WTC11 (cell line): Measurements from ENCODE around the gene RARA. TPM values are rescaled to one million over a fixed set of nuclear protein-coding genes. Genes with fewer than 3 reads are reported as not detected.

Experiments
- ATAC-seq: fragments of 200-7000 bp; cut with Tn5 transposase; 2 replicates; pipeline ENCODE4 v1.10.0; 2021; ENCODE audit warnings: mild to moderate bottlenecking, moderate library complexity
- CTCF ChIA-PET: fragments of 300-600 bp; sonication (Branson Sonifier 250); formaldehyde crosslinking; loops from one replicate; lab custom pipeline; 2021; ENCODE audit warnings: antibody characterized with exemption; lab: Charles Lee
- POLR2A ChIA-PET: fragments of 350-600 bp; sonication (Branson Sonifier 250); formaldehyde crosslinking; loops from one replicate; lab custom pipeline; 2021; ENCODE audit warnings: antibody characterized with exemption; lab: Charles Lee
- DNase-seq: peaks from one replicate; pipeline ENCODE4 v3.0.0; 2021; ENCODE audit warnings: low spot score
- H3K27ac Mint-ChIP-seq: 2 replicates; pipeline ENCODE4 v1.8.0; 2021; ENCODE audit warnings: mixed read lengths
- H3K27me3 Mint-ChIP-seq: 2 replicates; pipeline ENCODE4 v1.8.0; 2021; ENCODE audit warnings: low read depth, mild to moderate bottlenecking, moderate library complexity, mixed read lengths
- H3K36me3 Mint-ChIP-seq: 2 replicates; pipeline ENCODE4 v1.8.0; 2021; ENCODE audit warnings: mixed read lengths
- H3K4me1 Mint-ChIP-seq: 2 replicates; pipeline ENCODE4 v1.8.0; 2022; ENCODE audit warnings: mixed read lengths
- H3K4me3 Mint-ChIP-seq: 2 replicates; pipeline ENCODE4 v1.8.0; 2021; ENCODE audit warnings: mild to moderate bottlenecking, moderate library complexity, mixed read lengths
- H3K9me3 Mint-ChIP-seq: 2 replicates; pipeline ENCODE4 v1.8.0; 2021; ENCODE audit warnings: mixed read lengths
- CBFB ChIP-seq: sonication (generic); formaldehyde crosslinking; IDR thresholded peaks from 2 replicates; pipeline ENCODE4 v1.8.1; 2022; ENCODE audit warnings: mild to moderate bottlenecking, low read depth, missing genetic modification reagents
- ELF4 ChIP-seq: sonication (generic); formaldehyde crosslinking; IDR thresholded peaks from 2 replicates; pipeline ENCODE4 v1.8.1; 2022; ENCODE audit warnings: low read depth, mild to moderate bottlenecking, moderate library complexity, missing genetic modification reagents
- EMX1 ChIP-seq: fragments of 250-450 bp; sonication (Bioruptor Pico); IDR thresholded peaks from 2 replicates; pipeline ENCODE4 v1.8.0; 2021; ENCODE audit warnings: mild to moderate bottlenecking
- FOXK1 ChIP-seq: sonication (generic); formaldehyde crosslinking; IDR thresholded peaks from 2 replicates; pipeline ENCODE4 v1.8.0; 2022; ENCODE audit warnings: mild to moderate bottlenecking, moderate library complexity, missing genetic modification reagents
- GTF2I ChIP-seq: fragments of 250-450 bp; sonication (Bioruptor Pico); conservative IDR thresholded peaks from 2 replicates; pipeline ENCODE4 v1.4.0; 2021; ENCODE audit warnings: mild to moderate bottlenecking
- IRF2 ChIP-seq: sonication (generic); formaldehyde crosslinking; IDR thresholded peaks from 2 replicates; pipeline ENCODE4 v1.8.0; 2022; ENCODE audit warnings: low read depth, missing genetic modification reagents, borderline replicate concordance
- JAZF1 ChIP-seq: fragments of 250-450 bp; sonication (Bioruptor Pico); IDR thresholded peaks from 2 replicates; pipeline ENCODE4 v1.9.0; 2021; ENCODE audit warnings: moderate library complexity, mild to moderate bottlenecking, inconsistent platforms
- MYBL2 ChIP-seq: sonication (generic); formaldehyde crosslinking; IDR thresholded peaks from 2 replicates; pipeline ENCODE4 v1.8.1; 2023; ENCODE audit warnings: mild to moderate bottlenecking, moderate library complexity, missing genetic modification reagents
- NFYB ChIP-seq: sonication (generic); formaldehyde crosslinking; conservative IDR thresholded peaks from 2 replicates; pipeline ENCODE4 v1.8.0; 2022; ENCODE audit warnings: low read depth, missing genetic modification reagents
- RORB ChIP-seq: fragments of 250-450 bp; sonication (Bioruptor Pico); IDR thresholded peaks from 2 replicates; pipeline ENCODE4 v1.9.0; 2021; ENCODE audit warnings: mild to moderate bottlenecking
- SMAD3 ChIP-seq: sonication (generic); formaldehyde crosslinking; IDR thresholded peaks from 2 replicates; pipeline ENCODE4 v1.8.0; 2022; ENCODE audit warnings: missing genetic modification reagents, mild to moderate bottlenecking, borderline replicate concordance
- SP1 ChIP-seq: sonication (generic); formaldehyde crosslinking; conservative IDR thresholded peaks from 2 replicates; pipeline ENCODE4 v1.8.1; 2022; ENCODE audit warnings: missing genetic modification reagents
- ZBTB21 ChIP-seq: sonication (generic); formaldehyde crosslinking; IDR thresholded peaks from 2 replicates; pipeline ENCODE4 v1.8.1; 2023; ENCODE audit warnings: mild to moderate bottlenecking, missing genetic modification reagents, borderline replicate concordance
- ZNF232 ChIP-seq: sonication (generic); formaldehyde crosslinking; IDR thresholded peaks from 2 replicates; pipeline ENCODE4 v1.8.0; 2022; ENCODE audit warnings: mild to moderate bottlenecking, missing genetic modification reagents
- ZNF263 ChIP-seq: sonication (generic); formaldehyde crosslinking; IDR thresholded peaks from 2 replicates; pipeline ENCODE4 v1.8.1; 2022; ENCODE audit warnings: low read depth, mild to moderate bottlenecking, moderate library complexity, missing genetic modification reagents
- ZNF396 ChIP-seq: fragments of 250-450 bp; sonication (Bioruptor Pico); IDR thresholded peaks from 2 replicates; pipeline ENCODE4 v1.8.0; 2021; ENCODE audit warnings: mild to moderate bottlenecking, moderate library complexity, borderline replicate concordance
- total RNA-seq: library from RNA; stranded (reverse); gene quantifications from 3 replicates; pipeline ENCODE4 v1.2.3, GENCODE V29; 2021
- TF ChIP-seq, protein P1 (sequence below): sonication (generic); formaldehyde crosslinking; IDR thresholded peaks from 2 replicates; pipeline ENCODE4 v1.8.1; 2023; ENCODE audit warnings: mild to moderate bottlenecking, missing genetic modification reagents, borderline replicate concordance
- TF ChIP-seq, protein P2 (sequence below): sonication (generic); formaldehyde crosslinking; IDR thresholded peaks from 2 replicates; pipeline ENCODE4 v1.8.1; 2022; ENCODE audit warnings: low read depth, mild to moderate bottlenecking, moderate library complexity, missing genetic modification reagents, borderline replicate concordance
- TF ChIP-seq, protein P3 (sequence below): sonication (generic); formaldehyde crosslinking; IDR thresholded peaks from 2 replicates; pipeline ENCODE4 v1.8.0; 2022; ENCODE audit warnings: missing genetic modification reagents
- TF ChIP-seq, protein P4 (sequence below): sonication (generic); formaldehyde crosslinking; IDR thresholded peaks from 2 replicates; pipeline ENCODE4 v1.8.0; 2022; ENCODE audit warnings: mild to moderate bottlenecking, missing genetic modification reagents
- TF ChIP-seq, protein P5 (sequence below): sonication (generic); formaldehyde crosslinking; IDR thresholded peaks from 2 replicates; pipeline ENCODE4 v1.8.1; 2023; ENCODE audit warnings: mild to moderate bottlenecking, missing genetic modification reagents

RARA gene
- total RNA-seq, 1 experiment from 2014 or later = 20.7 TPM

DNA sequence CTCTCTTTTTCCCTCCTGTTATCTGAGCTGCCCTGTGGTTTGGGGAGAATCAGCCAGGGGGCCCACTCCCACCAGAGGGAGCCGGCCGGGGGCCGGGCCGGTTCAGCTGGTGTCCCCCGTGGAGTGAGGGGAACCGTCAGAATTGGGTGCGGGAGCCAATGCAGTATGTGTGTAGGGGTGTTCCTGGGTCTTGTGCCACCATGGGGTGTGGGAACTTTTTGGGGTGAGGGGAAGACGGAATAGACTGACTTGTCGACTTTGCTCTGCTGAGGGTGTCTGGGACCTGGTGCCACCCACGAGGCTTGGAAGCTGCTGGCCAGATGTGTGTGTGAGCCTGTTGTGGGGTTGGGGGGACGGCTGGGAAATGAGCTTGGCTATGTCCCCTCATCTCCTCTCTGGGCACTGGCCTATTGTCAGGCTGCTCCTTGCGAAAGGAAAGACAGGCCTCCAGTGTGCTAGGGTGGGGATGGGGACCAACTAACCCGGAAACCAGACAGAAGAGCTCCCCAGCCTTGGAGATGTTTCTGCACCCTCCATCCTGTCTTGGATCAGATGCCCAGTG, 9.9 kb downstream of the RARA start:
- Mint-ChIP-seq H3K27ac (no peak overlapping the region), H3K4me3 (peak overlapping the region; percentile 90), H3K36me3 (no peaks in the 10 kb centered on the region), H3K9me3 (no peaks in the 10 kb centered on the region), H3K27me3 (peaks cover 22% of the 10 kb centered on the region), H3K4me1 (peaks cover 68% of the 10 kb centered on the region)
- POLR2A ChIA-PET = interaction anchor here (1.0 to 1.5 kb wide), 2 partner anchors 9 to 26 kb away, joined by 4 to 5 read pairs; no protein-coding TSS in a partner anchor
- ATAC-seq (no peak), DNase-seq (peak; percentile 13)
- CTCF ChIA-PET = interaction anchor here (0.9 to 2.0 kb wide), 11 partner anchors 9 to 241 kb away, joined by 3 to 13 read pairs (median 4); partner anchors contain the start of genes RARA and WIPF2
- TF ChIP-seq EMX1 (no peak), SMAD3 (CRISPR knock-in tag) (no peak), ZNF263 (CRISPR knock-in tag) (no peak), JAZF1 (CRISPR knock-in tag) (no peak), SP1 (CRISPR knock-in tag) (no peak), MYBL2 (CRISPR knock-in tag) (no peak), ZBTB21 (CRISPR knock-in tag) (no peak)
- TF ChIP-seq, protein P1, sequence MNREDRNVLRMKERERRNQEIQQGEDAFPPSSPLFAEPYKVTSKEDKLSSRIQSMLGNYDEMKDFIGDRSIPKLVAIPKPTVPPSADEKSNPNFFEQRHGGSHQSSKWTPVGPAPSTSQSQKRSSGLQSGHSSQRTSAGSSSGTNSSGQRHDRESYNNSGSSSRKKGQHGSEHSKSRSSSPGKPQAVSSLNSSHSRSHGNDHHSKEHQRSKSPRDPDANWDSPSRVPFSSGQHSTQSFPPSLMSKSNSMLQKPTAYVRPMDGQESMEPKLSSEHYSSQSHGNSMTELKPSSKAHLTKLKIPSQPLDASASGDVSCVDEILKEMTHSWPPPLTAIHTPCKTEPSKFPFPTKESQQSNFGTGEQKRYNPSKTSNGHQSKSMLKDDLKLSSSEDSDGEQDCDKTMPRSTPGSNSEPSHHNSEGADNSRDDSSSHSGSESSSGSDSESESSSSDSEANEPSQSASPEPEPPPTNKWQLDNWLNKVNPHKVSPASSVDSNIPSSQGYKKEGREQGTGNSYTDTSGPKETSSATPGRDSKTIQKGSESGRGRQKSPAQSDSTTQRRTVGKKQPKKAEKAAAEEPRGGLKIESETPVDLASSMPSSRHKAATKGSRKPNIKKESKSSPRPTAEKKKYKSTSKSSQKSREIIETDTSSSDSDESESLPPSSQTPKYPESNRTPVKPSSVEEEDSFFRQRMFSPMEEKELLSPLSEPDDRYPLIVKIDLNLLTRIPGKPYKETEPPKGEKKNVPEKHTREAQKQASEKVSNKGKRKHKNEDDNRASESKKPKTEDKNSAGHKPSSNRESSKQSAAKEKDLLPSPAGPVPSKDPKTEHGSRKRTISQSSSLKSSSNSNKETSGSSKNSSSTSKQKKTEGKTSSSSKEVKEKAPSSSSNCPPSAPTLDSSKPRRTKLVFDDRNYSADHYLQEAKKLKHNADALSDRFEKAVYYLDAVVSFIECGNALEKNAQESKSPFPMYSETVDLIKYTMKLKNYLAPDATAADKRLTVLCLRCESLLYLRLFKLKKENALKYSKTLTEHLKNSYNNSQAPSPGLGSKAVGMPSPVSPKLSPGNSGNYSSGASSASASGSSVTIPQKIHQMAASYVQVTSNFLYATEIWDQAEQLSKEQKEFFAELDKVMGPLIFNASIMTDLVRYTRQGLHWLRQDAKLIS (CRISPR knock-in tag) = no peak
- TF ChIP-seq, protein P2, sequence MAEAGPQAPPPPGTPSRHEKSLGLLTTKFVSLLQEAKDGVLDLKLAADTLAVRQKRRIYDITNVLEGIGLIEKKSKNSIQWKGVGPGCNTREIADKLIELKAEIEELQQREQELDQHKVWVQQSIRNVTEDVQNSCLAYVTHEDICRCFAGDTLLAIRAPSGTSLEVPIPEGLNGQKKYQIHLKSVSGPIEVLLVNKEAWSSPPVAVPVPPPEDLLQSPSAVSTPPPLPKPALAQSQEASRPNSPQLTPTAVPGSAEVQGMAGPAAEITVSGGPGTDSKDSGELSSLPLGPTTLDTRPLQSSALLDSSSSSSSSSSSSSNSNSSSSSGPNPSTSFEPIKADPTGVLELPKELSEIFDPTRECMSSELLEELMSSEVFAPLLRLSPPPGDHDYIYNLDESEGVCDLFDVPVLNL (CRISPR knock-in tag) = no peak

DNA sequence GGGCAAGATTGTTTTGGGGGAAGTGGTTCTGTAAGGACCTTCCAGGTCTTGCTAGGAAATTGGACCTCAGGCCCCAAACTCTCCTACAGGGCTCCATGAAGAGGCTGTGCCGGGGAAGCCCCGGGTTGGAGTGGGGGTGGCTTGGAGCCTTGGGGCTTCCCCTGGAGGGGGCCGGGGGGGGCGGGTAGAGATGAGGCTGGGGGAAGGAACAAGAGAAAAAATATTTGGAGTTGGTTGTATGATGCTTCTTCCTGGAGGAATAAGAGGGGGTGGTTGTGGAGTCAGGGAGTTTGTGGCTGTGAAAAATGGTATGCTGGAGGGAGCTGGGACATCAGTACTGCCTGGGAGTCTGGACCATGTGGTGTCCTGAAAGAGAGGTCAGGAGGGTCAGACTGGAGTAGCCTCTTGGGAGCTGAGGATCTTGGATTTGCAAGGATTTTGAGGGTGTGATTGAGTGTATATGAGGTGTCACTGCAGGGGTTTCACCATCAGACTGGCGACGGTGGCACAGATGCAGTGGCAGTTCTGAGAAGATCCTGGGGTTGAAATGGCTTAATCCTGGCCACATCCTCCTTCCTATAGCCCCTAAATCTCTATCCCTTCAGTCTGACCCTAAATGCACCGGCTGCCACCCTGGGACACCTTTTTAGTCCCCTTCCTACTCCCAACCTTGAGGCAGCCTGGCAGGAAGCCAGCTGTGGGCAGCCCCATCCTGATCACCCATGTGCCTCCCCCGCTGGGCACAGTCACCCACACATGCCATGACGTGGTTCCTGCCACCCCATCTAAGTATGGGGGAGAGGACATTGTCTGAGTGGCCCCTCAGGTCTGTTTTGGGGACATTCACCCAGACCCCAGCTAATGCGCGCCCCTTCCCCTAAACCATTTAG, 10.9 kb downstream of the RARA start:
- ChIA-PET CTCF (interaction anchor here (0.9 to 3.4 kb wide), 7 partner anchors 10 to 42 kb away, joined by 3 to 15 read pairs (median 8); partner anchors contain the start of gene RARA), POLR2A (interaction anchor here (1.0 to 1.5 kb wide), 2 partner anchors 10 to 25 kb away, joined by 4 to 5 read pairs; no protein-coding TSS in a partner anchor)
- Mint-ChIP-seq H3K27ac (no peak overlapping the region), H3K4me3 (peak overlapping the region; percentile 49), H3K4me1 (peaks cover 65% of the 10 kb centered on the region), H3K9me3 (no peaks in the 10 kb centered on the region), H3K36me3 (no peaks in the 10 kb centered on the region), H3K27me3 (peaks cover 22% of the 10 kb centered on the region)
- no peak for DNase-seq
- no peak for ATAC-seq
- no peak for TF ChIP-seq RORB (CRISPR knock-in tag)
- TF ChIP-seq, protein P3, sequence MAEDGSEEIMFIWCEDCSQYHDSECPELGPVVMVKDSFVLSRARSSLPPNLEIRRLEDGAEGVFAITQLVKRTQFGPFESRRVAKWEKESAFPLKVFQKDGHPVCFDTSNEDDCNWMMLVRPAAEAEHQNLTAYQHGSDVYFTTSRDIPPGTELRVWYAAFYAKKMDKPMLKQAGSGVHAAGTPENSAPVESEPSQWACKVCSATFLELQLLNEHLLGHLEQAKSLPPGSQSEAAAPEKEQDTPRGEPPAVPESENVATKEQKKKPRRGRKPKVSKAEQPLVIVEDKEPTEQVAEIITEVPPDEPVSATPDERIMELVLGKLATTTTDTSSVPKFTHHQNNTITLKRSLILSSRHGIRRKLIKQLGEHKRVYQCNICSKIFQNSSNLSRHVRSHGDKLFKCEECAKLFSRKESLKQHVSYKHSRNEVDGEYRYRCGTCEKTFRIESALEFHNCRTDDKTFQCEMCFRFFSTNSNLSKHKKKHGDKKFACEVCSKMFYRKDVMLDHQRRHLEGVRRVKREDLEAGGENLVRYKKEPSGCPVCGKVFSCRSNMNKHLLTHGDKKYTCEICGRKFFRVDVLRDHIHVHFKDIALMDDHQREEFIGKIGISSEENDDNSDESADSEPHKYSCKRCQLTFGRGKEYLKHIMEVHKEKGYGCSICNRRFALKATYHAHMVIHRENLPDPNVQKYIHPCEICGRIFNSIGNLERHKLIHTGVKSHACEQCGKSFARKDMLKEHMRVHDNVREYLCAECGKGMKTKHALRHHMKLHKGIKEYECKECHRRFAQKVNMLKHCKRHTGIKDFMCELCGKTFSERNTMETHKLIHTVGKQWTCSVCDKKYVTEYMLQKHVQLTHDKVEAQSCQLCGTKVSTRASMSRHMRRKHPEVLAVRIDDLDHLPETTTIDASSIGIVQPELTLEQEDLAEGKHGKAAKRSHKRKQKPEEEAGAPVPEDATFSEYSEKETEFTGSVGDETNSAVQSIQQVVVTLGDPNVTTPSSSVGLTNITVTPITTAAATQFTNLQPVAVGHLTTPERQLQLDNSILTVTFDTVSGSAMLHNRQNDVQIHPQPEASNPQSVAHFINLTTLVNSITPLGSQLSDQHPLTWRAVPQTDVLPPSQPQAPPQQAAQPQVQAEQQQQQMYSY (CRISPR knock-in tag) = no peak
- TF ChIP-seq, protein P4, sequence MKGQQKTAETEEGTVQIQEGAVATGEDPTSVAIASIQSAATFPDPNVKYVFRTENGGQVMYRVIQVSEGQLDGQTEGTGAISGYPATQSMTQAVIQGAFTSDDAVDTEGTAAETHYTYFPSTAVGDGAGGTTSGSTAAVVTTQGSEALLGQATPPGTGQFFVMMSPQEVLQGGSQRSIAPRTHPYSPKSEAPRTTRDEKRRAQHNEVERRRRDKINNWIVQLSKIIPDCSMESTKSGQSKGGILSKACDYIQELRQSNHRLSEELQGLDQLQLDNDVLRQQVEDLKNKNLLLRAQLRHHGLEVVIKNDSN (CRISPR knock-in tag) = no peak
- no peak for TF ChIP-seq ZNF232 (CRISPR knock-in tag)
- no peak for TF ChIP-seq FOXK1 (CRISPR knock-in tag)
- TF ChIP-seq, protein P5, sequence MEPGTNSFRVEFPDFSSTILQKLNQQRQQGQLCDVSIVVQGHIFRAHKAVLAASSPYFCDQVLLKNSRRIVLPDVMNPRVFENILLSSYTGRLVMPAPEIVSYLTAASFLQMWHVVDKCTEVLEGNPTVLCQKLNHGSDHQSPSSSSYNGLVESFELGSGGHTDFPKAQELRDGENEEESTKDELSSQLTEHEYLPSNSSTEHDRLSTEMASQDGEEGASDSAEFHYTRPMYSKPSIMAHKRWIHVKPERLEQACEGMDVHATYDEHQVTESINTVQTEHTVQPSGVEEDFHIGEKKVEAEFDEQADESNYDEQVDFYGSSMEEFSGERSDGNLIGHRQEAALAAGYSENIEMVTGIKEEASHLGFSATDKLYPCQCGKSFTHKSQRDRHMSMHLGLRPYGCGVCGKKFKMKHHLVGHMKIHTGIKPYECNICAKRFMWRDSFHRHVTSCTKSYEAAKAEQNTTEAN = no peak
- TF ChIP-seq ZNF396 (CRISPR knock-in tag) = no peak
- no peak for TF ChIP-seq CBFB (CRISPR knock-in tag)
- no peak for TF ChIP-seq ELF4 (CRISPR knock-in tag)
- no peak for TF ChIP-seq IRF2 (CRISPR knock-in tag)
- TF ChIP-seq ZBTB21 (CRISPR knock-in tag) = no peak
- no peak for TF ChIP-seq EMX1
- TF ChIP-seq NFYB (CRISPR knock-in tag) = no peak
- no peak for TF ChIP-seq GTF2I (CRISPR knock-in tag)
